Hindlimb muscle (tissue), 1 donor: ENCODE measurements around the gene GOLGA6L9. TPM values are rescaled to one million over a fixed set of nuclear protein-coding genes. Genes with fewer than 3 reads are reported as not detected.
"Not testable (repeated sequence)": the region's sequence is repeated elsewhere in the genome, so short reads cannot be mapped to it uniquely, and the experiment has no call there.

ENCODE experiments used
- DNase-seq: peaks from one replicate; pipeline ENCODE4 v3.0.0-alpha.2; 2013
- polyA plus RNA-seq: library from polyadenylated mRNA; unstranded; fragments of 120-200 nt; gene quantifications from one replicate; pipeline ENCODE4 v1.2.1, GENCODE V29; 2013; ENCODE audit not compliant: insufficient read length

The GOLGA6L9 gene, protein sequence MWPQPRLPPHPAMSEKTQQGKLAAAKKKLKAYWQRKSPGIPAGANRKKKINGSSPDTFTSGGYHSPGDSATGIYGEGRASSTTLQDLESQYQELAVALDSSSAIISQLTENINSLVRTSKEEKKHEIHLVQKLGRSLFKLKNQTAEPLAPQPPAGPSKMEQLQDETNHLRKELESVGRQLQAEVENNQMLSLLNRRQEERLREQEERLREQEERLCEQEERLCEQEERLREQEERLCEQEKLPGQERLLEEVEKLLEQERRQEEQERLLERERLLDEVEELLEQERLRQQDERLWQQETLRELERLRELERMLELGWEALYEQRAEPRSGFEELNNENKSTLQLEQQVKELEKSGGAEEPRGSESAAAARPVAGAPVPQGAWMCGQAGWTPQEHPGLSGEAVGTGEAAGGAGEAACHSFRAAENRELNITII
- polyA plus RNA-seq, result 2.7 TPM

DNA sequence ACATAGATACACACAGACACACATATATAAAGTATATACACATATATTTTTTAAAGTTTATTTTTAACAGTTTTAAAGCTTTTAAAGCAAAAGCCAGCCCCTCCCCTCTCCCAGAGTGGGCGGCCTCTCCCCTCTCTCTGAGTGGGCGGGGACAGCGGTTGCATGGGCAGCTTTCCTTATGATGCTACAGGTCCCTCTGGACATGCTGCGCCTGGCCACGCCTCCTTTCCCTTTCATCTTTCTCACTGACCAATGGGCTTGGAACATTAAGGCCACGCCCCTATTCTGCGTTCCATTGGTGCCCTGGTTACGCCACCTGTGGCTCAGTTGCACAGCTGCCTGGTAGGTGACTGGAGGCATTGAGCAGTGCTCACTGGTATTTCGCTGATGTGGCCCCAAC is at the start of gene GOLGA6L9:
GOLGA6L9 (plus strand) TSS at position 124 of the 400 bp plus-strand sequence; CDS start at position 388, 264 bp downstream.
- not testable (repeated sequence) for DNase-seq

DNA sequence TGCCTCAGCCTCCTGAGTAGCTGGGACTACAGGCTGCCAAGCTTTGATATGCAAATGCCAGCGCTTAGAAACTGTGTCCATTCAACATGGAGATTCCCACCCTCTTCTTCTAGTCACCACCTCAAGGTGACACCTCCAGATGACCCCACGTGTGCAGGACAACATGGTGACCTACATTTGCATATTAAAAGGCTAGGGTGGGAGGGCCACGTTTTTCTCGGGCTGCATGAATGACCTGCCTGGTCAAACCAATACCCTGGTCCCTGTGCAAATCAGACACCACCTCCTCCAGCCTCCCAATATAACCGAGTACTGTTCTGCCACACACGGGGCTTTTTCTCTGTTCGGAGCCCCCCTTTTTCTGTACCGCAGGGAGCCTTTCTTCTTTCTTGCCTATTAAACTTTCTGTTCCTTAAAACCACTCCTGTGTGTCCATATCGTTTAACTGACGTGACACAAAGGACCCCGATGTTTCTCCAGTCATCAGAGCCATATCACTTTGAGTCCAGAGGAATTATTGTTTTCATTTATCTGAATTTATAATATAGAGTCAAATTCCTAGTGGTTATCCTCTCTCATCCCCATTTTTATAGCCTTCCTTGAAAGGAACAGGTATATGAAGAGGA is 48.2 kb upstream of the GOLGA6L9 start:
- DNase-seq, result not testable (repeated sequence)

DNA sequence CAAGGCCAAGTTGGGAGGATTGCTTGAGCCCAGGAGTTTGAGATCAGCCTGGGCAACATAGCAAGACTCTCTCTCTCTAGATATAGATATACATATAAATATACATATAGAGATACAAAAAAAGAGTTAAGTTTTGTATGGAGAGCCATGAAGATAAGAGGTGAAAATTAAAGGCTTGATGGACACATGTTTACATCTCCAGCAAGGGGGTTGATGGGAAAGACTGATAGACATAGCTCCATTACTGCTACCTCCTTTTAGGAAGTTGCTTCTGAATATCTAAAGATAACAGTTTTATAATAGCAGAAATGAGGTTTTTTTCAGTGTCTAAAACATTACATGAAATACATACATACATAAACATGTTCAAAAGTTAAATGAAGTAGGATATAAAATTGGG is 42.4 kb upstream of the GOLGA6L9 start:
- not testable (repeated sequence) for DNase-seq

DNA sequence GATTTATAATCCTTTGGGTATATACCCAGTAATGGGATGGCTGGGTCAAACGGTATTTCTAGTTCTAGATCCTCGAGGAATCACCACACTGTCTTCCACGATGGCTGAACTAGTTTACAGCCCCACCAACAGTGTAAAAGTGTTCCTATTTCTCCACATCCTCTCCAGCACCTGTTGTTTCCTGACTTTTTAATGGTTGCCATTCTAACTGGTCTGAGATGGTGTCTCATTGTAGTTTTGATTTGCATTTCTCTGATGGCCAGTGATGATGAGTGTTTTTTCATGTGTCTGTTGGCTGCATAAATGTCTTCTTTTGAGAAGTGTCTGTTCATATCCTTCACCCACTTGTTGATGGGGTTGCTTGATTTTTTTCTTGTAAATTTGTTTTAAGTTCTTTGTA is 39.5 kb upstream of the GOLGA6L9 start:
- DNase-seq, result not testable (repeated sequence)

DNA sequence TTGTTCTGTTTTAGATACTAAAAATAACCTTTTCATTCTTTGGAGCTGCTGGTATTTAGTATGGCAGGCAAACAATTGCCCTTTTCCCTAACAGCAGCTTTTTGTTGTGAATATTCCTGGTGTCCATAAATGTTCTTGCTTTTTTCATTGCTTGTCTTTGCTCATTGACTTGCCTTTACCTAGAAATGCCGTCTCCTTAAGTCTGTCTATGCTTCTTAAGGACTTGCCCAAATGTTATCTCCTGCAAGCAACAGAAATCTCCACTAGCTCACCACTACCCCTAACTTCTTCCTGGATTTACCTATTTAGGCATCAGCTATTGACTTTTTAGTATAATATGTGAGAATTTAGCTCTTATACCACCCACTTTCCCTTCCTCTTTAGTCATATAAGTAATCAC is 37.5 kb upstream of the GOLGA6L9 start:
- DNase-seq, result not testable (repeated sequence)

DNA sequence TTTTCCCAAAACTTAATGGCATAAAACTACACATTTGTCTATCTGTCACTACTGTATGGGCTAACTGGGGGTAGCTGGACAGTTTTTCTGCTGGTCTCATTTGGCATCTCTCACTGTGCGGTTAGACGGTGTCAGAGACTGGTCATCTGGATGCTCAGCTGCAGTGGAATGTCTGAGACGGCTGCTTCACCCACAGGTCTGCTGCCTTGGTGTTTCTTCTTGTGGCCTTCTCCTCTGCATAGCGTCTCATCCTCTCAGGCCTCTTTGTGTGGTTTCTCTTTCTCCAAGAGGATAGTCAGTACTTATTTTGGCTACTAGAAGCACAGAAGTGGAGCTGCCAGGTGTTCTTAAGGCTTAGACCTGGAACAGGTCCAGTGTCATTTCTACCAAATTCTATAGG is 35.9 kb upstream of the GOLGA6L9 start:
- no peak for DNase-seq

DNA sequence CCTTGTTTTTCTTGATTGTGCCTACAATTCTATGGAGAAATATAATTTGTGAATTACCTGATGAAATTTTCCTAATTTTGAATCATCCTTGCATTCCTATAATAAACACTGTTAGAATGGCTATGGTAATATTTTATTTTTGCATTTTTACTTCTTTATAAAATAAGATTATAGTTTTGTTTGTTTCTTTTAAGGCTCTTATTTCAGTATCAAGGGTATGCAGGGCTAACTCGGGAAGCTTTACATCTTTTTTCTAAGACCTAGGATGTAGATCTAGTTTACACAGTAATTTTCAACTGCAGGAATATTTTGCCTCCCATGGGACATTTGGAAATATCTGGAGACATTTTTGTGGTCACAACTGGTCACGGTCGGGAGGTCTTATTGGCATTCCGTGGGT is 33.8 kb upstream of the GOLGA6L9 start:
- not testable (repeated sequence) for DNase-seq

DNA sequence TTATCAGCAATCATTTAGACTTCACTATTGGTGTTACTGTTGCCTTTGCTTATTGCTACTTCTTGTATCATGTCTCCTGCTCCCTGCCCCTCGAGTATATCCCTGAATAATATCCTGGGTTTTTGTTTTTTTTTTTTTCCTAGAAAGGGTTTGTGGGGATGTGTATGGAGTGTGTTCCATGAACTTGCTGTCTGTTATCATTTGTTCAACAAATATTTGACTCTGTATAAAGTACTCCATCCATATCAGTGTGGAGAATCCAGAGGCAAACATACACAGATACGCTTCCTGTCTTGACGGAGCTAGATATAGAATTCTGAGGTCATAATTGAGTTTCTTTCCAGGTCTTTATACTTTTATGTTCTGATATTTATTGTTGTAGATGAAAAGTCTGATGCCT is 31.8 kb upstream of the GOLGA6L9 start:
- no peak for DNase-seq

DNA sequence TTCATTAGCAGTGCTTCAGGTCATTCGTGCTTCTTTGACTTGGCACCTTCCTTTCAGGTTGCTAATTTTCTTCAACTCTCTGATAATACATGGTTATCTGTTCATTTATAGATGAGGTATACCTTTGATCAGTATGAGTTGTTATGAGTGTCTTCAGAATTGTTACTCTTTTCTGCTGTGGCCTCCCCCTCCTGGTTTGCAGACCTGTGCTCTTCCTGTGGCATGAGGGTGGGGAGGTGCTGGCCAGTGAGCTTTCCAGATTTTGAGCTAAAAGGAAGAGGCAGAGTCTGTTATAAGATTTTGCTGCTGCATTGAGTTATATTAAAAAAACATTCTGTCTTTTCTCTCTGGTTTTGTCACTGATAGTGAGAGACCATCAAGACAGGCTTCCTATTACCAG is 30.8 kb upstream of the GOLGA6L9 start:
- no peak for DNase-seq

DNA sequence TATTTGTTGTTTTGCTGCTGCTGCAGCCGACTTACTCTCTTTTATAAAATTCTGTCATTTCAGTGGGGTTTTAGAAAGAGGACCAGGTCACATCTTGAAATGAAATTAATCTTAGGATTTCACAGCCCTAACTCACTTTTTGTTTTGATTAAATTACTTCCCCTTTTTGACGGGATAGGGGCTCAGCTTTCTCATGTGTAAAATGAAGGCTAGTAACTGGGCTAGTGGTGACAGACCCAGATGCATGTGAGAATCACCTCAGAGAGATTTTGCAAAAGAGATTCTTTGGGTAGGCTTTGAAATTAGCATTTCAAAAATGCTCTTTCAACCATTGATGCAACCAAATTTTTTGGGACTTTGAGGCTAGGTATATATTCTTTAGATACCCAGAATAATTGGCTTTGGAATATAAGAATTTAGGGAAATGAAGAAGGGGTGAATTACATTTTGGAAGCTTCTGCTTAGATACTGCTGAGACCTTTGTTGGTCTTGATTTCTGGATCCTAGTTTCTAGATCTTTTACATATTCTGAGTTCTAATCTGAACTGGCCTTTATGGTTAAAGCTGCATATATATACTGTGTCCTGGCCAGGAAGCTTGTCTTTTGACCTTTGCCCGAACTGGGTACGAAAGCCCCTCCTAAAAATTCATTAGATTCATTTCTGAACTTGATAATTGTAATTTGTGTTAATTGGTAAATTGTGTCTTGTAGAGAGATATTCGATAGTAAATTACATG is 30.1 kb upstream of the GOLGA6L9 start:
- DNase-seq, result not testable (repeated sequence)

DNA sequence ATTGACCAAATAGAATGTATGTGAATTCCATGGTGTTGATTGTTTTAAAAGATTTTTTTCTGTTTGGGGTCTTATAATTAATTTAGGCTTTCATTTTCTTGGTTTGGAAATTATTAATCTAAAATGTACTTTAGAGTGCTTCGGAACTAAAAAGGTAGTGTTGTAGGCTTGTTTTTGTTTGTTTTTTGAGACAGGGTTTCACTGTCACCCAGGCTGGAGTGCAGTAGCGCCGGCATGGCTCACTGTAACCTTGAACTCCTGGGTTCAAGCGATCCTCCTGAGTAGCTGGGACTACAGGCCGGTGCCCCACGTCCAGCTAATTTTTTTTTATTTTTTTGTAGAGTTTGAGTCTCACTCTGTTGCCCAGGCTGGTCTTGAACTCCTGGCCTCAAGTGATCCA is 27.7 kb upstream of the GOLGA6L9 start:
- DNase-seq, result not testable (repeated sequence)

DNA sequence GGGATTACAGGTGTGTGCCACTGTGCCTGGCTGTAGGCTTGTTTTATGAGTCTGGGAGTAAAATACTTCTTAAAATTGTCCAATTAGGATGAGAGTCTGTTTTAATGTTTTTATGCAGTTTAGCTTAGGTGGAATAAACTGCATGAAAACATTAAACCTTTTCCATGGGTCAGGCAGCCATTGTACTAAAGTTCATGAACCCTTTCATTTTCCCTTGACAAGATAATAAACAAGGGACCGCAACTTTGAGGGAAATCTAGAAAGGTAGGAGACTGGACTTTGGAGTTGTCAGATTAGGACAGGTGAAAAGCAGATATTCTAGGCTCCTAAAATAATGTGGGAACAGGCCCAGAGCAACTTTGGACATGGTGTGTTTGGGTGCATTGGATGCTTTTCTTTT is 27.3 kb upstream of the GOLGA6L9 start:
- DNase-seq, result not testable (repeated sequence)

DNA sequence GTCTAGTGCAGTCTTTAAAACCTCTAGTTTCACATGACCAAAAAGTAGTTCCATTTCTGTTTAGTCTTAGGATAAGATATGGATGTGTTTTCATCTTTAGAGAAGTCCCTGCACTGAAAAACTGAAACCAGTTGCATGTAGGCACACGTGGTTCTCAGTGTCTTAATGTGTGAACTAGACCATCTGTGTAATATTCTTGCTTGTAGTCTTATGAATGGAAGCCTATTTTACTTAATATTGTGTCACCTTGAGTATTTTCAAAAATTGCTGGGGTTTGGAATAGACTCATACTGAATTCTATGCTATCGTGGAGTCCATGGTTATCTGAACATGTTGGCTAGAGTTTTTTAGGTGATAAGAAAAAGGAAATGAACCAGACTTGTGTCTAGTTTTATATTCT is 23.4 kb upstream of the GOLGA6L9 start:
- not testable (repeated sequence) for DNase-seq

DNA sequence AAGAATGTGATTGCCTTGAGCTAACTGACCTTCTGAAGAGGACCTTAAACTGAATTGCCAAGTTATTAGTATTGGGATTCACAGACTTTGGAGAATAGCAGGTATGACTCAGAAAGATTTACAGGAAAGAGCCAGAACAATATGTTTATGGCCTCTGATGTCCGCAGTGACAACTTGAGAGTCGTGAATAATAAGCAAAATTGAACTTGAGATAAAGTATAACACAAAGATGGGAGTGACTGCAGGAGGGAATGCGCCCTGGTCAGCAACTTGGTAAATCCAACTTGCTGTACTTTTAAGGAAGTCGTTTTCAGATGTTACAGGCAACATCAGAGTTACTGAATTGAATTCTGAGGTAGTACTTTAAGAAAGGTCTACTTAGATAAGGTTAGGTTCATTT is 19.3 kb upstream of the GOLGA6L9 start:
- DNase-seq, result not testable (repeated sequence)

DNA sequence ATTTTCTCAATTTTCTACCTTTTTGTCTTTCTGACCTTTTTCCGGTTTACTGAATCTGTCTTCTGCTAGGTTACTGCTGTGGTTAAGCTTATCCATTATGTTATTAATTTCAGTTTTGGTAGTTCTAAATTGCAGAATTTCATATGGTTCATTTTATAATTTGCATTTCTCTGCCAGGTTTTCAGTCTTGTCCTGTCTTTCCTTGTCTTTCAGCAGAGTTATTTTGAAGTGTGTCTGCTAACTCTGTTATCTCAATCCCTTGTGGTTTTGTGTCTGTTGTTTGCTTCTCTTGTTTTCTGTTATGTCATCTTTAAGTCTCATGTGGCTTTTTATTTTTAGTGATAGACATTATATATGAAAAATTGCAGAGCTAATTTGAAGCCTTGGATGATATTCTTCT is 18.0 kb upstream of the GOLGA6L9 start:
- not testable (repeated sequence) for DNase-seq

DNA sequence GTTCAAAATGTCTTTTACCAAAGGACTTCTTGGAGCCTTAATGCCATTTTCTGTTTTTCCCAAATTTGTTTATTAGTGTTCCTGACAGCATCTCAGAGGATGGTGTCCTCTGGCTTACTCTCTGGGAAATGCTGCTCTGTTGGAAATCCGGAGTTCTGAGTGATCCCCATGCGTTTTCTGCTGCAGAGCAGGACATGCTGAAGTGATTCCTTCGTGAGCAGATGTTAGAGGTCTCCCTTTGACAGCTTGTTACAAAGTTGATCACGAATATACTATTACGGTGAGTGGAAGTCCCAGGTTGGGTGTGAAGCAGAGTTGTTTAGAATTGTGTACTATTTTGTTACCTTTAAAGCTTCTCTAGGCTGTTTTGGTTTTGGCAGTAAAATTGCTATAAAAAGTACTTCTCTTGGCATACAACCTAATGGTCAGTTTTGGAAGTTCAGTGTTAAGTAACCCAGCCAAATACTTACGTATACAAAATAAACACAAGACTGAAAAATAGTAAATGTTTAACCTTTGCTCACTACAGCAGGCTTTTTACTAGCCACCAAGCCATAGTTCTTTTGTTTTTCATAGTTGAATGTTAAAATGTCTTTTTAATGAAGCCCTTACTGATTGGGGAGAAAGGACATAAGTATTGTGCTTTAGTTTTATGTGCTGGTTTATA is 15.0 kb upstream of the GOLGA6L9 start:
- peak; percentile 17 for DNase-seq

DNA sequence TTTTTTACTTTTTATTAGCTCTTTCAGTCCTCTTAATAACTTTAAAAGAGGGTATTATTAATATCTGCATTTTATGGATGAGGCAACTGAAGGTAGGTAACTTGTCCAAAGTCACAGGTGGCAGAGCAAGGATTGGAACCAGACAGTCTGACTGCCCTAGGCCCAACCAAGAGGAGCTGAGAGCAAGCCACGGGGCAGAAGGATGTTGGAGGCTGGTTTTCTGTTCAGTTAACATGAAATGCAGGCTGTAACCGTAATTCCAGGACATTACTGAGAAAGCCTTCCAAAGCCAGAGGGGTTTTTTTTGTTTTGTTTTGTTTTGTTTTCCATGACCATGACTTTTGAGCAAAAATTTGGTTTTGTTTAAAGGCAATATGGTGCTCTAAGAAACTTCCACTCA is 9.1 kb upstream of the GOLGA6L9 start:
- DNase-seq, result not testable (repeated sequence)

DNA sequence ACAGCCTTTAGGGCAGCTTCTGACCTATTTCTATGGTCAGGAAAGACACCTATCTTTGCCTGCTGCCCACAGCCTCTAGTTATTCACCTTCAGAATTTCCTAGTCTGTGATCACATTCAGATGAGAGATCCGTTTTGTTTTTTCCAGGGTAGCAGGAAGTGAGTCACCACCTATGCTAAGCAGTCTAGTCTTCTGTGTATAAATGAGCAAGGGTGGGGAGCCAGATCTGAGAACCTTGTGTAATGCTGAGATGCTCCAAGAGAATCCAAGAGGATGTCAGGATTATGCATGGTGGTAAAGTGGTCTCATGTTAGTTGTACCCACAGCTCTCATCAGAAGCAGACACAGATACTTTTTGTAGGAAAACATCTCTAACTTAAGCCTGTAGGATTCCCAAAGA is 8.7 kb upstream of the GOLGA6L9 start:
- not testable (repeated sequence) for DNase-seq

DNA sequence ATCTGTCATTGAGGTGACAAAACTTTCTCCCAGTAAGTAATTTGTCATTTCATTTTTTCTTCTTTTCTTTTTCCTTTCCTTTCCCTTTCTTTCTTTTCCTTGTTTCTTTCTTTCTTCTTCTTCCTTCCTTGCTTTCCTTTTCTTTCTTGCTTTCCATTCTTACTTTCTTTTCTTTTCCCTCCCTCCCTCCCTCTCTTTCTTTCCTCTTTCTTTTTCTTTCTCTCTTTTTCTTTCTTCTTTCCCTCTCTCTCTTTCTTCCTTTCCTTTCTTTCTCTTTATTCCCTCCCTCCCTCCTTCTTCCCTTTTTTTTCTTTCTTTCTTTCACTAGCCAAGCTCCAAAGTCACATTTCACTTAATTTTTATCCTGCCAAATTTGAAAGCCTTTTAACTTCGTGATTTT is 2.5 kb upstream of the GOLGA6L9 start:
- not testable (repeated sequence) for DNase-seq

DNA sequence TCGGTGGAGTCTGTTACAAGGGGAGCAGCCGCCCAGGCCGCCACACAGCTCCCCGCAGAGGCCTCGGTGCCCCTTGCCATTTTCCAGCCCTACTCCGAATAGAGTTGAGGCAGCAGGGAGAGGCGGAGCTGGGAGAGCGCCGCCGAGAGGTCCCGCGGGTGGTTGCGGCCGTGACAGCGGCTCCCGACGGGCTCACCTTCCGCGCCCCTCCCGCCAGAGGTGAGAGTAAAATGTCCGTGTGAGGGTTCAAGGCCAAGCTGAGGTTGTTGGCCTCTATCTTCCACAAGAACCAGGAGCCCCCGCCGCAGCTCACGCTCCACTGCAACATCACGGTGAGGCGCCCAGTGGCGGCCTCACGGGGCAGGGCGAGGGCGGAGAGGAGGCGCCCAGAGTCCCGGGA is 15.8 kb downstream of the GOLGA6L9 start:
- DNase-seq, result not testable (repeated sequence)

DNA sequence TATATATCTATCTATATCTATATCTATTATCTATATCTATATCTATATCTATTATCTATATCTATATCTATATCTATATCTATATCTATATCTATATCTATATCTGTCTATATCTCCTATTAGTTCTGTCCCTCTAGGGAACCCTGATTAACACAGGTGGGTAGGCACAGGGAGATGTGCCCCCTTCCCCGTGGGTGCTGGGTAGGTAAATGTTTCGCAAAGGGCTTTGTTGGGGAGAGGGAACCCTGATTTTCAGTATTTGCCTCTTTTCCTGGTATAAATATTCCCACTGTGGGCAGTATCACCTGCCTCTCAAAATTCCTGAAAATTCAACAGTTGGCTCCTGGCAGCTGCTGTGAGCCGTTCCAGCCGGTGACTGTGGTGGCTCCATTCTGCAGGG is 27.7 kb downstream of the GOLGA6L9 start:
- DNase-seq, result not testable (repeated sequence)

DNA sequence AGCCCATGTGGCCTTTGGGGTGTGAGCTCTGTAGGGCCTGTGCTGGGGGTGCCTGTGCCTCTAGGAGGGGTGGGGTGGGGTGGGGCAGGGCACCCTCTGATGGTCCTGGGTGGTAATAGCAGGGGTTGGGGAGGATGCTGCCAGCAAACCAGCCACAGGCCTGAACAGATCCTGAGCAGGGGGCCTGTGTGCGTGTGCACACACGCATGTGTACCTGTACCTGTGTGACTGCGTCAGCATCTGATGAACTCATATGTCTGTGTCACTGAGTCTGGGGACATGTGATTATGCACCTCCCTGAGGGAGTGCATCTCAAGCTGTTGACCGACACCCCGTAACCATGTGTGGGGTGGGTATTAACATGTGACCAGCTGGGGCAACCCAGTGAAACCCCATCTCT is 36.0 kb downstream of the GOLGA6L9 start:
- DNase-seq, result not testable (repeated sequence)

DNA sequence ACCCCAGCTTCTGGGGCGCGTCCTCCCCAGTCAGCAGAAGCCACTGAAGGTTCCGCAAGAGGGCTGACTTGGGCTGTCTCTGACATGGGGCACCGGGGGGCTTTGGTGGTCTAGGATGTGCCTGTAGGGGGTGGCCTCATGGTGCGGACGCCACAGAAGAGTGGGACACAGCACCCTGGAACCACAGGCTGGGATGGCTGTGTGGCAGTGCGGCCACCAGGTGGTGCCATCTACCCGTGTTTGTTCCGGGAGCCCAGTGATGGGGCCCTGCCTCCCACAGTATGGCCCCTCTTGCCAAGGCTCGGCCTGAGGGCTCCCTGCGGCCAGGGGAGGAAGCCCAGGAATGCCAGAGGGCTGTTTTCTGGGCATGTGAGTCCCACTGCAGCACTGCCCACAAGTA is 38.6 kb downstream of the GOLGA6L9 start:
- not testable (repeated sequence) for DNase-seq
